ENCODE results near the gene ISYNA1. TPM values are rescaled to one million over a fixed set of nuclear protein-coding genes. Genes with fewer than 3 reads are reported as not detected.

The ISYNA1 gene
- total RNA-seq, 1 donor from 2014 or later = 68.5 TPM

- TF ChIP-seq CTCF (IDR thresholded peaks at IDR 0.05; ENCODE audit: unreplicated experiment) = no peak
- Mint-ChIP-seq H3K36me3 (ENCODE audit: low read depth, unreplicated experiment) (peaks cover 7% of the 10 kb centered on the region), H3K27ac (ENCODE audit: unreplicated experiment) (peak overlapping the region; percentile 82), H3K9me3 (ENCODE audit: unreplicated experiment) (no peaks in the 10 kb centered on the region), H3K27me3 (ENCODE audit: unreplicated experiment) (peaks cover 9% of the 10 kb centered on the region), H3K4me1 (ENCODE audit: unreplicated experiment) (peaks cover 12% of the 10 kb centered on the region), H3K4me3 (ENCODE audit: unreplicated experiment) (peak overlapping the region; percentile 80)
- no peak for DNase-seq (ENCODE audit: low spot score)
These were observed 4.2 kb upstream of the ISYNA1 start for GRCh38 chr19:18441804-18442788.

GRCh38 chr19:18440936-18441803 lies 3.2 kb upstream of the ISYNA1 start:
- no peaks in the 10 kb centered on the region for H3K9me3 Mint-ChIP-seq (ENCODE audit: unreplicated experiment)
- peaks cover 14% of the 10 kb centered on the region for H3K27me3 Mint-ChIP-seq (ENCODE audit: unreplicated experiment)
- H3K27ac Mint-ChIP-seq (ENCODE audit: unreplicated experiment) = no peak overlapping the region
- no peak for DNase-seq (ENCODE audit: low spot score)
- H3K36me3 Mint-ChIP-seq (ENCODE audit: low read depth, unreplicated experiment) = peaks cover 7% of the 10 kb centered on the region
- no peak for TF ChIP-seq CTCF (IDR thresholded peaks at IDR 0.05; ENCODE audit: unreplicated experiment)
- H3K4me1 Mint-ChIP-seq (ENCODE audit: unreplicated experiment) = peaks cover 15% of the 10 kb centered on the region
- no peak overlapping the region for H3K4me3 Mint-ChIP-seq (ENCODE audit: unreplicated experiment)

- no peak for DNase-seq (ENCODE audit: low spot score)
- peaks cover 15% of the 10 kb centered on the region for H3K4me1 Mint-ChIP-seq (ENCODE audit: unreplicated experiment)
- no peak for TF ChIP-seq CTCF (IDR thresholded peaks at IDR 0.05; ENCODE audit: unreplicated experiment)
- peaks cover 17% of the 10 kb centered on the region for H3K27me3 Mint-ChIP-seq (ENCODE audit: unreplicated experiment)
- H3K4me3 Mint-ChIP-seq (ENCODE audit: unreplicated experiment) = no peak overlapping the region
- H3K27ac Mint-ChIP-seq (ENCODE audit: unreplicated experiment) = no peak overlapping the region
- H3K9me3 Mint-ChIP-seq (ENCODE audit: unreplicated experiment) = no peaks in the 10 kb centered on the region
- H3K36me3 Mint-ChIP-seq (ENCODE audit: low read depth, unreplicated experiment) = peaks cover 7% of the 10 kb centered on the region
These were observed 2.5 kb upstream of the ISYNA1 start for GRCh38 chr19:18440415-18440877.

- Mint-ChIP-seq H3K4me3 (ENCODE audit: unreplicated experiment) (no peak overlapping the region), H3K36me3 (ENCODE audit: low read depth, unreplicated experiment) (peaks cover 7% of the 10 kb centered on the region), H3K27me3 (ENCODE audit: unreplicated experiment) (peaks cover 18% of the 10 kb centered on the region), H3K9me3 (ENCODE audit: unreplicated experiment) (no peaks in the 10 kb centered on the region), H3K27ac (ENCODE audit: unreplicated experiment) (peak overlapping the region; percentile 26), H3K4me1 (ENCODE audit: unreplicated experiment) (peaks cover 15% of the 10 kb centered on the region)
- no peak for DNase-seq (ENCODE audit: low spot score)
- no peak for TF ChIP-seq CTCF (IDR thresholded peaks at IDR 0.05; ENCODE audit: unreplicated experiment)
These were observed 1.9 kb upstream of the ISYNA1 start for GRCh38 chr19:18439910-18440237.

Data from endothelial cell (in vitro differentiated cells).